ENCODE results near the gene TAS1R2. TPM values are rescaled to one million over a fixed set of nuclear protein-coding genes. Genes with fewer than 3 reads are reported as not detected.

The TAS1R2 gene
- total and polyA plus RNA-seq, 2 of the 8 experiments (the other 6 are each of a cell fraction or from before 2014, with no cell fraction given) = not detected

- peaks cover 0 to 2% of the 10 kb centered on the region in 2 experiments for H4K20me1 ChIP-seq (replicated peaks in 1 of 2; ENCODE audit: control insufficient read depth in 1 of 2, insufficient read depth in 2 of 2, low read length in 2 of 2)
- CTCF ChIA-PET (ENCODE audit: partially characterized antibody) = interaction anchor here (0.5 to 2.5 kb wide), 2 partner anchors 17 to 162 kb away, joined by 3 to 7 read pairs; no protein-coding TSS in a partner anchor
- peaks cover 2% of the 10 kb centered on the region; the same call in 1 of the 2 replicates for H3K79me1 ChIP-seq (ENCODE audit: low read depth, low read length)
- no peak overlapping the region for H2BK5ac ChIP-seq (ENCODE audit: low read depth, low read length)
- H2BK15ac ChIP-seq (ENCODE audit: low read length) = no peak overlapping the region
- no peak overlapping the region for H3K4me2 ChIP-seq (ENCODE audit: insufficient read depth in 1 of 2, low read depth in 2 of 2, low read length in 2 of 2)
- H3K56ac ChIP-seq (replicated peaks; ENCODE audit: insufficient read length, low read depth, low read length) = no peak overlapping the region
- no peak for TF ChIP-seq JUN (IDR thresholded peaks at IDR 0.05; ENCODE audit: low read depth, low read length)
- no peak for TF ChIP-seq EZH2 (IDR thresholded peaks at IDR 0.05; ENCODE audit: low read depth, low read length, severe bottlenecking)
- no peak for TF ChIP-seq ASH2L (IDR thresholded peaks at IDR 0.05; ENCODE audit: low read length)
- TF ChIP-seq, protein P1, sequence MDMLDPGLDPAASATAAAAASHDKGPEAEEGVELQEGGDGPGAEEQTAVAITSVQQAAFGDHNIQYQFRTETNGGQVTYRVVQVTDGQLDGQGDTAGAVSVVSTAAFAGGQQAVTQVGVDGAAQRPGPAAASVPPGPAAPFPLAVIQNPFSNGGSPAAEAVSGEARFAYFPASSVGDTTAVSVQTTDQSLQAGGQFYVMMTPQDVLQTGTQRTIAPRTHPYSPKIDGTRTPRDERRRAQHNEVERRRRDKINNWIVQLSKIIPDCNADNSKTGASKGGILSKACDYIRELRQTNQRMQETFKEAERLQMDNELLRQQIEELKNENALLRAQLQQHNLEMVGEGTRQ (IDR thresholded peaks at IDR 0.05; ENCODE audit: low read length) = no peak
- no peak for TF ChIP-seq GTF2F1 (IDR thresholded peaks at IDR 0.05; ENCODE audit: borderline replicate concordance, low read depth, low read length)
- H3K14ac ChIP-seq (ENCODE audit: insufficient read length) = no peak overlapping the region
- no peak overlapping the region for H2BK120ac ChIP-seq (replicated peaks; ENCODE audit: low read depth, low read length)
- H3K4ac ChIP-seq (replicated peaks; ENCODE audit: insufficient read length, low read depth, low read length) = no peak overlapping the region
- no peak overlapping the region for H3K23ac ChIP-seq (ENCODE audit: insufficient read length)
- no peaks in the 10 kb centered on the region for H3K27me3 ChIP-seq (replicated peaks in 1 of 4; ENCODE audit: control insufficient read depth in 3 of 4, extremely low read depth in 1 of 4, insufficient read depth in 3 of 4, low read length in 3 of 4)
- no peak overlapping the region for H4K5ac ChIP-seq (ENCODE audit: insufficient read length, low read depth, low read length)
- FAIRE-seq (no peak), DNase-seq (ENCODE audit: low read depth in 1 of 2, low spot score in 2 of 2) (no peak)
- H4K91ac ChIP-seq (replicated peaks; ENCODE audit: insufficient read length, low read length) = no peak overlapping the region
- no peak overlapping the region for H2BK20ac ChIP-seq (ENCODE audit: low read length)
- no peaks in the 10 kb centered on the region for H3K36me3 ChIP-seq (ENCODE audit: control insufficient read depth in 2 of 4, insufficient read depth in 4 of 4, low read length in 3 of 4)
- H3K79me2 ChIP-seq (ENCODE audit: control insufficient read depth in 1 of 2, insufficient read depth in 2 of 2, low read length in 2 of 2) = no peaks in the 10 kb centered on the region
- no peak overlapping the region for H2BK12ac ChIP-seq (ENCODE audit: low read depth, low read length)
- POLR2A ChIA-PET (ENCODE audit: partially characterized antibody) = no interaction called here
- no peak overlapping the region for H3K9ac ChIP-seq (replicated peaks in 1 of 4; ENCODE audit: extremely low read depth in 1 of 4, low read depth in 3 of 4, low read length in 3 of 4)
- no peak overlapping the region for H3K18ac ChIP-seq (ENCODE audit: extremely low read depth, low read length)
- H3K4me1 ChIP-seq (replicated peaks in 1 of 4; ENCODE audit: control insufficient read depth in 3 of 4, insufficient read depth in 4 of 4, low read length in 3 of 4) = no peaks in the 10 kb centered on the region
- no peak overlapping the region for H4K8ac ChIP-seq (ENCODE audit: extremely low read depth, insufficient read depth, low read length)
- no peak overlapping the region for H2AK5ac ChIP-seq (ENCODE audit: low read depth, low read length)
- H3K4me3 ChIP-seq (ENCODE audit: extremely low read depth in 1 of 4, insufficient read depth in 2 of 4, low read depth in 3 of 4, low read length in 4 of 4) = no peak overlapping the region
- no peaks in the 10 kb centered on the region for H3K23me2 ChIP-seq (ENCODE audit: low read depth, low read length)
- no peak overlapping the region for H2AFZ ChIP-seq (ENCODE audit: low read length)
- no peak overlapping the region for H3K27ac ChIP-seq (ENCODE audit: low read depth, low read length)
- 95% methylated on average over 3 of the region's 3 CpGs; no CpG with 5 or more reads in 1 of the 2 experiments for WGBS, 2 experiments (ENCODE audit: extremely low coverage in 1 of 2, insufficient coverage in 1 of 2, insufficient read length in 1 of 2, insufficient replicate concordance in 2 of 2, low coverage in 1 of 2, low lambda C conversion rate in 2 of 2, missing lambda C conversion rate in 1 of 2)
- H3K9me3 ChIP-seq (ENCODE audit: insufficient read depth in 2 of 2, low read depth in 1 of 2, low read length in 1 of 2) = no peaks in the 10 kb centered on the region
These were observed 7.4 kb upstream of the TAS1R2 start for GRCh38 chr1:18866846-18867245.
